NB4 (cell line): Measurements from ENCODE around the gene LRRTM4.

Experiments used
- DNase-seq: peaks from one replicate; pipeline ENCODE4 v3.0.0; 2010; ENCODE audit warnings: low read depth
- H3K4me3 ChIP-seq: one replicate; pipeline ENCODE4 v1.5.1; 2011; ENCODE audit warnings: mild to moderate bottlenecking, low read depth, low read length, moderate library complexity
- CTCF ChIP-seq: IDR thresholded peaks from one replicate; pipeline ENCODE4 v1.5.1; 2012; ENCODE audit warnings: low read depth, low read length
- MAX ChIP-seq: IDR thresholded peaks from 2 replicates; pipeline ENCODE4 v1.6.1; 2011; ENCODE audit warnings: low read depth, low read length
- MYC ChIP-seq: IDR thresholded peaks from 2 replicates; pipeline ENCODE4 v1.6.1; 2011; ENCODE audit warnings: low read depth, low read length
- POLR2A ChIP-seq: IDR thresholded peaks from 2 replicates; pipeline ENCODE4 v1.6.1; 2011; ENCODE audit warnings: mild to moderate bottlenecking; ENCODE audit not compliant: insufficient read length; ENCODE audit errors: extremely low read depth

Gene LRRTM4

GRCh38 chr2:76748581-76749296, 773.4 kb downstream of the LRRTM4 start:
- TF ChIP-seq MYC (no peak), POLR2A (no peak), CTCF (no peak), MAX (no peak)
- no peak for DNase-seq
- no peak overlapping the region for H3K4me3 ChIP-seq

- no peak for TF ChIP-seq MYC
- no peak for TF ChIP-seq CTCF
- no peak for TF ChIP-seq POLR2A
- no peak for TF ChIP-seq MAX
- DNase-seq, result no peak
- no peak overlapping the region for H3K4me3 ChIP-seq
These were observed 776.6 kb downstream of the LRRTM4 start for GRCh38 chr2:76745605-76746004.

- no peak overlapping the region for H3K4me3 ChIP-seq
- TF ChIP-seq CTCF (no peak), MAX (no peak), MYC (no peak), POLR2A (no peak)
- no peak for DNase-seq
These were observed 784.6 kb downstream of the LRRTM4 start for GRCh38 chr2:76737607-76738006.

- no peak overlapping the region for H3K4me3 ChIP-seq
- DNase-seq, result no peak
- TF ChIP-seq MYC, result no peak
- TF ChIP-seq POLR2A, result no peak
- no peak for TF ChIP-seq MAX
- no peak for TF ChIP-seq CTCF
These were observed 788.4 kb downstream of the LRRTM4 start for GRCh38 chr2:76733736-76734135.

GRCh38 chr2:76731157-76731556, 791.0 kb downstream of the LRRTM4 start:
- no peak for TF ChIP-seq POLR2A
- no peak for TF ChIP-seq MYC
- TF ChIP-seq CTCF, result no peak
- no peak for TF ChIP-seq MAX
- no peak overlapping the region for H3K4me3 ChIP-seq
- DNase-seq, result no peak
